PC-9 (cell line): ENCODE results near the gene CYFIP1. TPM values are rescaled to one million over a fixed set of nuclear protein-coding genes. Genes with fewer than 3 reads are reported as not detected.

ENCODE experiments used
- BruUV-seq: library from RNA; stranded (reverse); fragments of 400-500 nt; replicated peaks from 2 replicates; lab custom pipeline; 2021; lab: Mats Ljungman, UMichigan
- CTCF ChIA-PET: fragments of 300-600 bp; sonication (Branson Sonifier 250); formaldehyde crosslinking; loops from one replicate; lab custom pipeline; 2022; ENCODE audit warnings: antibody characterized with exemption; lab: Charles Lee
- POLR2A ChIA-PET: fragments of 300-600 bp; sonication (Branson Sonifier 250); formaldehyde crosslinking; loops from one replicate; lab custom pipeline; 2022; ENCODE audit warnings: antibody characterized with exemption; ENCODE audit not compliant: unreplicated experiment; lab: Charles Lee
- DNase-seq, 2 experiments: peaks; one replicate each; pipeline versions ENCODE4 v3.0.0 to v3.0.0-alpha.2; 2015 to 2022; ENCODE audit warnings: mixed read lengths in 1 of 2
- H2AFZ ChIP-seq: fragments of 200-600 bp; sonication (generic); 2 replicates; pipeline ENCODE4 v1.8.1; 2017; ENCODE audit warnings: antibody characterized with exemption
- H3F3A ChIP-seq: fragments of 200-600 bp; sonication (generic); 2 replicates; pipeline ENCODE4 v1.8.1; 2017; ENCODE audit warnings: antibody characterized with exemption, mild to moderate bottlenecking, low read depth; ENCODE audit not compliant: insufficient read depth
- H3K27ac ChIP-seq: fragments of 200-600 bp; sonication (generic); 2 replicates; pipeline ENCODE4 v1.6.1; 2016; ENCODE audit warnings: mixed run types
- H3K27me3 ChIP-seq: fragments of 200-600 bp; sonication (generic); 2 replicates; pipeline ENCODE4 v1.6.1; 2016; ENCODE audit warnings: low read depth, mixed run types; ENCODE audit not compliant: insufficient read depth
- H3K36me3 ChIP-seq: fragments of 200-600 bp; sonication (generic); 2 replicates; pipeline ENCODE4 v1.6.1; 2016; ENCODE audit warnings: low read depth, mixed run types
- H3K4me1 ChIP-seq: fragments of 200-600 bp; sonication (generic); replicated peaks from 2 replicates; pipeline ENCODE4 v1.6.1; 2016; ENCODE audit warnings: mixed run types; ENCODE audit not compliant: insufficient read depth
- H3K4me2 ChIP-seq: fragments of 200-600 bp; sonication (generic); 2 replicates; pipeline ENCODE4 v1.6.1; 2017; ENCODE audit warnings: mixed run types
- H3K4me3 ChIP-seq: fragments of 200-600 bp; sonication (generic); 2 replicates; pipeline ENCODE4 v1.6.1; 2016; ENCODE audit warnings: mixed run types
- H3K79me2 ChIP-seq: fragments of 200-600 bp; sonication (generic); 2 replicates; pipeline ENCODE4 v1.6.1; 2017; ENCODE audit warnings: low read depth, mixed run types
- H3K9me2 ChIP-seq: fragments of 200-600 bp; sonication (generic); 2 replicates; pipeline ENCODE4 v1.8.1; 2017; ENCODE audit warnings: mild to moderate bottlenecking; ENCODE audit not compliant: insufficient read depth
- H3K9me3 ChIP-seq: fragments of 200-600 bp; sonication (generic); 2 replicates; pipeline ENCODE4 v1.8.1; 2016; ENCODE audit warnings: low read depth; ENCODE audit not compliant: insufficient read depth
- H4K20me1 ChIP-seq: fragments of 200-600 bp; sonication (generic); 2 replicates; pipeline ENCODE4 v1.8.1; 2017; ENCODE audit not compliant: insufficient read depth
- EZH2 ChIP-seq: fragments of 200-600 bp; sonication (generic); IDR thresholded peaks from 2 replicates; pipeline ENCODE4 v1.8.0; 2017; ENCODE audit warnings: antibody characterized with exemption, low read depth
- intact Hi-C: fragments of 100-400 bp; cut with micrococcal nuclease; formaldehyde crosslinking; loops from one replicate; pipeline ENCODE4 v1.10.0; 2022; ENCODE audit not compliant: unreplicated experiment
- total RNA-seq: library from RNA; stranded (reverse); gene quantifications from 2 replicates; pipeline ENCODE4 v1.2.3, GENCODE V29; 2021
- TF ChIP-seq, protein P1 (sequence below): fragments of 200-600 bp; sonication (generic); conservative IDR thresholded peaks from 2 replicates; pipeline ENCODE4 v1.6.1; 2017; ENCODE audit warnings: mixed run types, antibody characterized with exemption, mild to moderate bottlenecking, moderate library complexity

The CYFIP1 gene
- total RNA-seq, 1 experiment from 2014 or later = 114 TPM

DNA sequence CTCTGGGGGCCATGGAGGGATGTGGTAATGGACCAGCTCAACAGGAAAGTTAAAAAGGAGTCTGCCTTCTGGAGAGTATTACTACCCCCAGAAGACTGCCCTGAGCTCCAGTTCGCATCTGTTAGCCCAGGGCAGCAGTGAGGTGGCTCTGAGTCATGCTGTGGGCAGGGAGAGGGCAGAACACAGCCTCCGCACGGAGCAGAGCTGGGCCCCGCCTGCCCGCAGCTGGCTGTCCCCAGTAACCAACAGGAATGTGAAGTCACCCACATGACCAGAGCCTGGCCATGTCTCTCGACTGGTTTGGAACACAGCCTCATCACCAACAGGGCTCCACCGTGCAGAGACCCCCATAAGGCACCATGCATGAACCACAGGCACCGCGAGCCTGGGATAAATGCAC is 62.1 kb downstream of the CYFIP1 start:
- Histone ChIP-seq H3K27ac (no peak overlapping the region), H3F3A (no peaks in the 10 kb centered on the region), H3K9me3 (no peaks in the 10 kb centered on the region), H2AFZ (no peak overlapping the region), H4K20me1 (no peaks in the 10 kb centered on the region), H3K4me2 (no peak overlapping the region), H3K27me3 (no peaks in the 10 kb centered on the region), H3K79me2 (no peaks in the 10 kb centered on the region), H3K36me3 (no peaks in the 10 kb centered on the region), H3K4me1 (no peaks in the 10 kb centered on the region), H3K4me3 (no peak overlapping the region), H3K9me2 (no peaks in the 10 kb centered on the region)
- ChIA-PET POLR2A (no interaction called here), CTCF (no interaction called here)
- intact Hi-C loops = no loop called here
- DNase-seq = peak; percentile 29 to 38
- no peak for TF ChIP-seq EZH2
- TF ChIP-seq, protein P1, sequence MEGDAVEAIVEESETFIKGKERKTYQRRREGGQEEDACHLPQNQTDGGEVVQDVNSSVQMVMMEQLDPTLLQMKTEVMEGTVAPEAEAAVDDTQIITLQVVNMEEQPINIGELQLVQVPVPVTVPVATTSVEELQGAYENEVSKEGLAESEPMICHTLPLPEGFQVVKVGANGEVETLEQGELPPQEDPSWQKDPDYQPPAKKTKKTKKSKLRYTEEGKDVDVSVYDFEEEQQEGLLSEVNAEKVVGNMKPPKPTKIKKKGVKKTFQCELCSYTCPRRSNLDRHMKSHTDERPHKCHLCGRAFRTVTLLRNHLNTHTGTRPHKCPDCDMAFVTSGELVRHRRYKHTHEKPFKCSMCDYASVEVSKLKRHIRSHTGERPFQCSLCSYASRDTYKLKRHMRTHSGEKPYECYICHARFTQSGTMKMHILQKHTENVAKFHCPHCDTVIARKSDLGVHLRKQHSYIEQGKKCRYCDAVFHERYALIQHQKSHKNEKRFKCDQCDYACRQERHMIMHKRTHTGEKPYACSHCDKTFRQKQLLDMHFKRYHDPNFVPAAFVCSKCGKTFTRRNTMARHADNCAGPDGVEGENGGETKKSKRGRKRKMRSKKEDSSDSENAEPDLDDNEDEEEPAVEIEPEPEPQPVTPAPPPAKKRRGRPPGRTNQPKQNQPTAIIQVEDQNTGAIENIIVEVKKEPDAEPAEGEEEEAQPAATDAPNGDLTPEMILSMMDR = no peak
- no TSS peak for BruUV-seq

DNA sequence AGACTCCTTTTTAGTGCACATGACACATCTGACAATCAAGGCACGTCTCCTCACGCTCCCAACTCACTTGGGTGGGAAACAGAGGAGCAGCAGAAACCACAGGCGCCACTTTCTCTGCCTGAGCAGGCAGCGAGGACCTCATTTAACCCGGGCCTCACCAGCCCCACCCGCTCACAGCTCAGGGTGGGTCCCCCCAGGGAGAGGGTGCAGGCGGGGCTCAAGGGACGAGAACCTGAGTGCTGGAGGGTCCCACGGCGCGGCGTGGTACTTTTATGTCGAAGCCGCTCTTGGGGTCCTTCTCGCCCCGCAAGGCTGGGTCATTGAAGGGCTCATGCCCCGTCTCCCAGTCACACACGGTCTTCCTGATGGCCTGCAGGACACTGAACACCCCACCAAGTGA is 62.6 kb downstream of the CYFIP1 start:
- Histone ChIP-seq H3K9me3 (no peaks in the 10 kb centered on the region), H3K27ac (no peak overlapping the region), H3F3A (no peaks in the 10 kb centered on the region), H3K4me1 (no peaks in the 10 kb centered on the region), H3K79me2 (no peaks in the 10 kb centered on the region), H2AFZ (no peak overlapping the region), H3K36me3 (no peaks in the 10 kb centered on the region), H4K20me1 (no peaks in the 10 kb centered on the region), H3K4me2 (no peak overlapping the region), H3K27me3 (no peaks in the 10 kb centered on the region), H3K4me3 (no peak overlapping the region), H3K9me2 (no peaks in the 10 kb centered on the region)
- ChIA-PET POLR2A (no interaction called here), CTCF (no interaction called here)
- no peak for TF ChIP-seq EZH2
- TF ChIP-seq, protein P1 = no peak
- no TSS peak for BruUV-seq
- no peak for DNase-seq
- intact Hi-C loops = no loop called here

DNA sequence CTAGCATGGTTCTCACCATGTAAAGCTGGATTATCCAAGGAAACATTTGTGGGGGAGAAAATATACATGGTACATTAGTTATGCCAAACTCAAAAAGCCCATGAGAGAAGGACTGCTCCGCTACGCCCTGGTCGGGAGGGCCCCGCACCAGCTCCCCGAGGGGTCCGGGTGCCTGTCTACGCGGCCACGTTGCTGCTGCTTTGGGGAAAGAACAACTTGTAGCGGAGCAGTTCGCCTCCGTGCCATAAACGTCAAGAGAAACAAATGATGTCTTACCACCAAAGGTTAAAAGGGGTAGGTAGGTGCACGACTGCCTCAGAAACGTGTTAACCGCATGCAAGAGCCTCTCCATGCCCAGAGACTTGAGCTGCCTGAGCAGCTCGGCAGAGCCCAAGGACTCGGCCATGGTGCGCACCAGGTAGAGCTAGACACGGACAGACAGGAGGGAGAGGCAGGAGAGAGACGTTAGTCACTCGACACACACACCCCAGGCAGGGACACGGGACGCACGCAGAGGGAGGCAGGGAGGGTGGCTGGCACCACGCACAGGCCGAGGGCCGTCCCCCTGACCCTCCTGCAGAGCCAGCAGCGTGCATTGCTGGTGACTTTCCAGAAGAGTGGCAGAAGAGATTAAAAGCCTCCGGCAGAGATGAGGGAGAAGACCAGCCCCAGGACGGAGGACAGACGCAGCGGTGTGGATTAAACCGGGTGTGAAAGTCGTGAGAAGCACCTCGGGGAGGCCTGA is 63.4 kb downstream of the CYFIP1 start:
- no peaks in the 10 kb centered on the region for H4K20me1 ChIP-seq
- no peaks in the 10 kb centered on the region for H3K9me3 ChIP-seq
- no peaks in the 10 kb centered on the region for H3K27me3 ChIP-seq
- no peaks in the 10 kb centered on the region for H3K4me1 ChIP-seq
- H3K36me3 ChIP-seq = no peaks in the 10 kb centered on the region
- no peak overlapping the region for H3K27ac ChIP-seq
- no peak overlapping the region for H3K4me2 ChIP-seq
- POLR2A ChIA-PET = no interaction called here
- H2AFZ ChIP-seq = no peak overlapping the region
- no TSS peak for BruUV-seq
- CTCF ChIA-PET = no interaction called here
- H3K4me3 ChIP-seq = no peak overlapping the region
- DNase-seq = no peak
- intact Hi-C loops = no loop called here
- no peaks in the 10 kb centered on the region for H3F3A ChIP-seq
- H3K9me2 ChIP-seq = no peaks in the 10 kb centered on the region
- TF ChIP-seq, protein P1 = no peak
- no peak for TF ChIP-seq EZH2
- H3K79me2 ChIP-seq = no peaks in the 10 kb centered on the region
